ENCODE measurements around the gene ARIH2. TPM values are rescaled to one million over a fixed set of nuclear protein-coding genes. Genes with fewer than 3 reads are reported as not detected.
A peak's percentile ranks its signal among the peaks of the same experiment; 100 is the strongest.

ARIH2 gene
- polyA plus RNA-seq, 1 donor, result 62.1 TPM

DNA sequence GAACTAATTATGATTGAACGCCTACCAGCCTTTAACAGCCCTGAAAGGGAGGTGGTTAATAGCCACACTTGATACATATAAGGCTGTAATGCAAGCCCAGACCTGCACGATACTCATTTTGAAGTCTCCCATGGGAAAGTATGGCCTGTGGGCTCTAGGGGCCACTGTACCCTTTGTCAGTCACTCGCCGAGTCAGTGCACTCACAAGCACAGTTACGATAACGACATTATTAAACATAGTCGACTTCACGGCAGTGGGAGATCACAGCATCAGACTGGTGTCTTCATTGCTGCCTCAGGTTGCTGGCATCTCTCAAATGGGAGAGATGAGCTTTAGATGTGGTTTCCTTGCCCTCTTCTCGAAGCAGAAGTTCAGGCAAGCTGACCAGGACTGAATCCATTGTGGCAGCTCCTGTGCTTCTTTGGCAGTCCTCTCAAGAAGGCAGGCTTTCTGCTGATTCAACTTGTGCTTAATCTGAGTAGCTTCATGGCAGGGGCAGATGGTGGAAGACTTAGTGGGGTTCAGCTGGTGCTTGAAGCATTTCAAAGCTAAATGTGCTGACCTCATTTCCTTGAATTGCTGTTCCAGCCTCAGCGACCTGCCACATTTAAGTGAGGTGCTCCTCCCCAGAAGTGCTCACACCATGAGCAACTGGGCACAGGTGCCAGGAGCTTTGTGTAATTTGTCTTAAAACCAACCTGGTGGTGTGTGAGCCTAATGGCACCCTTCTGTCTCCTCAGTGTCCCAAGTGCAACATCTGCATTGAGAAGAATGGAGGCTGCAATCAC lies 55.6 kb downstream of the ARIH2 start:
- DNase-seq, result no peak

DNA sequence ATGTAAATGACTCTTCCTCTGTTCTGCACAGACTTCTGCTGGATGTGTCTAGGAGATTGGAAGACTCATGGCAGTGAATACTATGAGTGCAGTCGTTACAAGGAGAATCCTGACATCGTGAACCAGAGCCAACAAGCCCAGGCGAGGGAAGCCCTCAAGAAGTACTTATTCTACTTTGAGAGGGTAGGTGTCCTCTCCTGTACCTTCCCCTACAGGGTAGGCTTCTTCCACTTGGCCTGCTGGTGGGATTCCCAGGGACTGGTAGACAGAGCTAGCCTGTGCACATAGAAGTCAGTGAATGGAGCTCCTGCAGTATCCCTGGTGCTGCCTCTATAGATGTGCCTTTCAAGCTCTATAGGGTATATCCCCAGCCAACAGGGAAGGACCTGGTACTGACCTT lies 60.8 kb downstream of the ARIH2 start:
- no peak for DNase-seq

DNA sequence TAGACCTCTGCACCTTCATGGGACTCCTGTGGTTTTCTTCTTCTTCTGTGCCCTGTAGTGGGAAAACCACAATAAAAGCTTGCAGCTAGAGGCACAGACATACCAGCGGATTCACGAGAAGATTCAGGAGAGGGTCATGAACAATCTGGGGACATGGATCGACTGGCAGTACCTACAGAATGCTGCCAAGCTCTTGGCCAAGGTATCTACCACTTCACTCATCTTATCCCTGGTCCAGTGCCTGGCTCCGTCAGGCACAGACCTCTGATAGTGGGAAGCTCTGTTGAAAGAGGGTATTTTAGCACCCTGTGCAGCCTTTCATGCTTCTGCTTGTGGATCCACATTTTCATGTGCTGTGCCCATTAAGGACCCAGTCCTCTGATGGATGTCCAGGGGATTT lies 61.7 kb downstream of the ARIH2 start:
- no peak for DNase-seq

DNA sequence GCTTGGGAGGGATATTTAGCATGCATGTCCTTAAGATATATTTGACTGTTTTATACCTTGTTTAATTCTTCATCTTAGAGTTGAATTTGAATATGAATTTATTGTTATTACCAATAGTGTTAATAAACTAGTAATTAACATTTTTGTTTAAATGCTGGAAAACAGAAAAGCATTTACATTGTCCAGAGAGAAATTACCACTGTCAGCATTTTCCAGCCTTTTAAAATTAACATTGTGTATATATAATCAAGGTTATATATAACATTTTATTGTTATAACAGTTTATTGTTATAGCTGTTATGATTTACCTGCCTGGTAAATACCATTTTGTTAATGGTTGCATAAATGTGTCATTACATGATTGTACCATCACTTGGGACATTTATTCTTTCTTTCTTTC lies 63.4 kb downstream of the ARIH2 start:
- DNase-seq, result no peak

DNA sequence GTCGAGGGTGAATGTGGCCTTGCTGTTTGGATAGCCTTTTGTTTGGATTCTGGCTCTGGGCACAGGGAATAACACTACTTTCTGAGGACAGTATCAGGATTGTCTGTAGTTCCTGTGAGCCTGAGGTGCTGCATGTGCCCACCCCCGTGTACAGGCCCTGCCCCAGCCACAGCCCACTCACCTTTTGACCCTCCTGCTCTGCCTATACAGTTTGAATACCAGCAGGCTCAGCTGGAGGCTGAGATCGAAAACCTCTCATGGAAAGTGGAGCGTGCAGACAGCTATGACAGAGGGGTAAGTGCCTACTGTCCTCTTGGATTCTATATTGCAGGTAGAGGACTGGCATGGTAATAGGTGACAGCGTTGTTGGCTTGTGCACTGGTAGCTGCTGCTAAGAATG lies 64.0 kb downstream of the ARIH2 start:
- no peak for DNase-seq

DNA sequence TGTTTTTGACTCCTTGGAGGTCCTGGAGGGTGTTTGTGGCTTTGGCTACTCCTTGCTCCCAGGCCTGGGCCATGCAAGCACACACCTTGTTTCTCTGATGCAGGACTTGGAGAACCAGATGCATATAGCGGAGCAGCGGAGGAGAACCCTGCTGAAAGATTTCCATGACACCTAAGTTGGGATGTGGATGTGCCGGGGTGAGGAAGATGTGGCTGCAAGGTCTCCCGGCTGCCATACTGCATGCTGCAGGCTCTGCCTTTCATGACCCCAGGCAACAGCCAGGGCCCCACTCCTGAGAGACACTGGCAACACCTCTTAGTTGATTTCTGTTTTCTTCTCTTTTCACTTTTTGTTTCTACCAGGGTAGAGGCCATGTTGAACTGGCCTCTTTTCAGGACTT lies 64.5 kb downstream of the ARIH2 start:
- no peak for DNase-seq

DNA sequence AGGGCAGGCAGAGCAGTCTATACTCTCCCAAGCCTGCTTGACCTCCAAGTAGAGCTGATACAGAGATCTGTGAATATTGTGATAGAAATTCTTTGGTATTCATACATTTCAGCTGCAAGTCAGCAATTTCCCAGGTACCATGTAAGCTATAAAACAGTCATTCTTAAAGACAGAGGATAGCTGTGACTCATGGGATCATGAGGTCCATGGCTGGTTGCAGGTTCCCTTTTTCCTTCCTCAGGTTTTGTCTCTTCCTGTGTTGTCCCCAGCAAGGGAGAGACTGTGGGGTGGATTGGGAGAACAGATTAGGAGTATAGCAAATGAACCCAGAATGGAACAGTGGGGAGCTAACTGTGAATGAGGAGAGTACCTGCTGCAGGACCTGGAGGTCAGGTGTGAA lies 66.0 kb downstream of the ARIH2 start:
- DNase-seq, result no peak

DNA sequence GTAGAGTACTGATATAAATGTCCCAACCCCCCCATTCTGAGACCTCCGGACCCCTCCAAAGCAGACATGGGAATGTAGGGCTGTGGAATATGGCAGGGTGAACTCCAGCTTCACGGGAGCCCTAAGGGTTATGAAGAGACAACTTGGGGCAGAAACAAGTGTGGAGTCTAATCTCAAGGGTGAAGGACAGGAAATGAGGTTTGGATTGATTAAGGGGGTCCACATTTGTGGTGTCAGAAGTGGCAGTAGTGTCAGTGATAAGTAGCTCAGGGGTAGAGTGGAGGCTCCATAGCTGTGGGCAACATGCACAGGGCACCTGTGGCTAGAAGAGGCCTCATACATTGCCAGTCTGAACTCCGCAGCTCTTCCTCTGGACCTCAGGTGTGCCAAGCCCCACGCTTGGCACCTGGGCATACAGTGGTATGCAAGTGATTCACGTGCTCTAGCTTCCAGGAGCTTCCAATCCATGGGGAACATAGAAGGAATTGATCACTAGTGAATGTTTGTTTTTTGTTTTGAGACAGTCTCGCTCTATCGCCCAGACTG lies 67.3 kb downstream of the ARIH2 start:
- no peak for DNase-seq

DNA sequence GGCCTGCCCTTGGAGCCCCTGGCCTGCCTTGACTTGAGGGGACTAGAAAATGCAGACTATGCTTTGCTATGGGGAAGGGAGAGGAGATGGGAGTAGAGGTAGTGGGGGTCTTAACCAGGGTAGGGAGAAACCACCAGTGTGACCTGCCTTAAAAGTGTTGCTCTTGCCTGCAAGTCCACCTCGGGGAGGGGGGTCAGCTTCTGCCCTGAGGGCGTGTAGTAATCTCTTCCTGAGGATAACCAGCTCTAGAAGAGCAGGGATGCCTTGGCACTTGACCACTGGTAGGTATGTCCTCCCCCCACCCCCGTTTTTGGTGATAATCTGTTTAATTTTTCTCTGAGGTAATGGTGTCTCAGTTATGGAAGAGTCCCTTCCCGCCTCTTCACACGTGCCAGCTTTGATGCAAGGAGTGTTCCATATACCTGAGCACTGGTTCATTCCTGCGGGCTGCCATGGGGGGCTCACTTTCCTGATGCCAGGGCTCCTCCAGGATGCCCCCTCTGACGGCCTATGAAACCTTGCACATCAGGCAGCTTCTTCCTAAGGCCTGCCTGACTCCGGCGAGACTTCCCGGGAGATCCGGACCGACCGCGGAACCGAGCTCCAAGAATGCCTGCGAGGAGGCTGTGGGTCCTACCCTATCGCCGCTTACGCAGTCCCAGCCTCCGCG lies 70.6 kb downstream of the ARIH2 start:
- DNase-seq, result no peak

DNA sequence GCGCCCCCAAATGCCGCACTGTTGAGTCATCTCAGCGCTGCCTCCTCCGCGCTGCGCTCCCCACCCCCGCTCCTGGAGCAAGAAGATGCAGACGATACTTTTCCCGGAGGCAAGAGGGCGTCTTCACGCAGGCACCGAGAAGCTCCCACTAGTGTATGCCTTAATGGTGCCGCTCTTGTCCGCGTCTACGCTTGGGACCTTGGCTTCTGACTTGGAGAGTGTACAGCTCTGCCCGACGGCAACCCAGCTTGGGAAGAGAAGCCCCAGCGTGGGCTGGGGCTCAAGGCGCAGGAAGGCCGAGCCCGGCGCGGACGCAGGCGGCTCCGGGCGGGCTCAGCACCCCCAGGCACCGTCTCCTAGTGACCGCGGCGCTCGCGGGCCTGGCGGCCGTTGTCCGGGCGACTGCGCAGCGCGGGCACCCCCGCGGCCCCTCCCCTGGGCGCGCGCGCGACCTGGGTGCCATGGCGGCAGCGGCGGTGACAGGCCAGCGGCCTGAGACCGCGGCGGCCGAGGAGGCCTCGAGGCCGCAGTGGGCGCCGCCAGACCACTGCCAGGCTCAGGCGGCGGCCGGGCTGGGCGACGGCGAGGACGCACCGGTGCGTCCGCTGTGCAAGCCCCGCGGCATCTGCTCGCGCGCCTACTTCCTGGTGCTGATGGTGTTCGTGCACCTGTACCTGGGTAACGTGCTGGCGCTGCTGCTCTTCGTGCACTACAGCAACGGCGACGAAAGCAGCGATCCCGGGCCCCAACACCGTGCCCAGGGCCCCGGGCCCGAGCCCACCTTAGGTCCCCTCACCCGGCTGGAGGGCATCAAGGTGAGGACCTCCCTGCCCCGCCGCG lies 71.4 kb downstream of the ARIH2 start, which contains the start of gene P4HTM:
TSS of gene P4HTM (plus strand) at position 446 of the 840 bp plus-strand sequence. CDS start at position 462, 16 bp downstream.
- DNase-seq, result peak; percentile 89

DNA sequence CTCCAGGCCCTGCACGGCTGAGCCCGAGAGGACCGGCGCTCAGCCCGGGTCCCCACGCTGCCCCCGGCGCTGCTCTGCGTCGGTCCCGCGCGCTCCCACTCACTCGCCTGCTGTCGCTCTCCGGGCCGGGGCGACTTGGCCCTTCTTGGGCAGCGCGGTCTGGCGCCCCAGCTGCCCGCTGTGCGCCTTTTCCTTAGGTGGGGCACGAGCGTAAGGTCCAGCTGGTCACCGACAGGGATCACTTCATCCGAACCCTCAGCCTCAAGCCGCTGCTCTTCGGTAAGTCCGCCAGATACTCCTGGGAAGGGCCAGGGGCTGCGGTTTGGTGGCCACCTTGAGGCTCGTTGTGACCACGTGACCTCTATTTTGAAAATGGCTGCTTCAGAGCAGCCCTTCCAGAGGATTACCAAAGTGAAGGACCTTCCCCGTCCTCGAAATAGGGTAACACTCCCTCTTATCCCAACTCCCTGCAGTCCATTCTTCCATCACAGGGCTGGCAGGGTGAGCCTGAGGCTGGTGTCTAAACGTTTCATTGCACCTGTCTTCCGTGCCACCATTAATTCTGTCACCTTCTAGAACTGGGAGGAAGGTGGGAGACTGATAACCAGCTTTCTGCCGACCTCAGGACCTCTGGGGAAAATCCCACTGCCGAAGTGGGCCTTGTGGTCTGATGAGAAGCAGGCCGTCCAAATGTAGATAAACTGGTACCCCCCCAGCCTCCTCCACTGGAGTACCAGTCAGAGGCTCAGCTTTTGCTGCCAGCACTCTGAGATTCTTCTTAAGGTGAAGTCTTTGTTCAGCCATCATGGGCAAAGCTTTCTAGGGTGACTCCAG lies 72.2 kb downstream of the ARIH2 start:
- no peak for DNase-seq

DNA sequence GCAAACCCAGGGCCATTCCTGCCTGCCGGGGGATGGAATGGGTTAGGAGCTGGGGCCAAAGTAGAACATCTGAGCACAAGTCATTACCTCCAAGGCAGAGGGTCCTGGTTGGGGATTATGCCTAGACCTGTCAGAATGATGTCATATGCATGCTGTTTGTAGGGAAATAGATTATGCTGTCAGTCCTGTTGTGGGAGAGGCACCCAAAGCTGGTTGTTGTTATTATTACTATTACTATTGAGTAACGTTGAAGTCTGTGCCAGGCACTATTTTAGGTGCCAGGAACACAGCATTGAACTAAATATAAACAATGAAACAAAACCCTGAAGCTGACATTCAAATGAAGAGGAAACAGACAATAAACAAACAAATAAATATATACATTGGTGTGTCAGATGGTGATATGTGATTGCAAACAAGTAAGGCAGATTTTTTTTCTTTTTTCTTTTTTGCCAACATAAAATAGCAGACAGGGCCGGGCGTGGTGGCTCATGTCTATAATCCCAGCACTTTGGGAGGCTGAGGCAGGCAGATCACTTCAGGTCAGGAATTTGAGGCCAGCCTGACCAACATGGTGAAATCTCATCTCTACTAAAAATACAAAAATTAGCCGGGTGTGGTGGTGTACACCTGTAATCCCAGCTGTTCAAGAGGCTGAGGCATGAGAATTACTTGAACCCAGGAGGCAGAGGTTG lies 73.4 kb downstream of the ARIH2 start:
- no peak for DNase-seq

DNA sequence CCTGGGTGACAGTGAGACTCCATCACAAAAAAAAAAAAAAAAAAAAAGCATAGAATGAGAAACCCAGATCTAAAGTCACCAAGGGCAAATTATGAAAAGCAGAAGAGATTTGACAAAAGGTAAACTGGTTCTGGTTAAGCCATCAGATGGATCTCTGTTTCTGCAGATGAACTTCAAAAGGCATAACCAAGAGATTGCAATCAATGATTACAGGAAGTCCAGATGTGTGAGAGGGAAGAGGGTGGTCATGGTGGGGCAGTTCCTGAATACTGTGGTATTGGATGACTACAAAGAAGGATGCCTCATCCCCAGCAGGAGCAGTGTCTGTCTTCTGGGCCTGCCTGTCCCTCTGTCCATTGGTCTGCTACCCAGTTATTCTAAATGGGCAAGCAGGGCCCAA lies 75.2 kb downstream of the ARIH2 start:
- no peak for DNase-seq

DNA sequence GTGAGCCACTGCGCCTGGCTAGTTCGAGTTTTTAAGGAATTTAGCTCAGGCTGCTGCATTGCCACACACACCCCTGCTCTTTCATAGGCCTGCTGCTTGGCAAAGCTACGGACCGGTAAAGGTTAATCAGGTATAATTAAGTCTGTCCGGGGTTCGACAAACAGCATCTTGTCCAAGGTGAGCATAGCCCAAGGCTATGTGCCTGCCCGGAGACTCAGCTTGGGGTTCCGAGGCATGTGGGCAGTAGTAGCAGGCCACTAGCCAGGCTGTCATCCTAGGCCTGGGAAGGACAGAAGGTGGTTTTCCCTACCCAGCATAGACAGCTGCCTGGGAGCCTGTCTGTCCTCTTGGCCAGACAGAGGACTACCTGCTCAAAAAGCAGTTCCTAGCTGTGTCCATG lies 78.0 kb downstream of the ARIH2 start:
- DNase-seq, result no peak

DNA sequence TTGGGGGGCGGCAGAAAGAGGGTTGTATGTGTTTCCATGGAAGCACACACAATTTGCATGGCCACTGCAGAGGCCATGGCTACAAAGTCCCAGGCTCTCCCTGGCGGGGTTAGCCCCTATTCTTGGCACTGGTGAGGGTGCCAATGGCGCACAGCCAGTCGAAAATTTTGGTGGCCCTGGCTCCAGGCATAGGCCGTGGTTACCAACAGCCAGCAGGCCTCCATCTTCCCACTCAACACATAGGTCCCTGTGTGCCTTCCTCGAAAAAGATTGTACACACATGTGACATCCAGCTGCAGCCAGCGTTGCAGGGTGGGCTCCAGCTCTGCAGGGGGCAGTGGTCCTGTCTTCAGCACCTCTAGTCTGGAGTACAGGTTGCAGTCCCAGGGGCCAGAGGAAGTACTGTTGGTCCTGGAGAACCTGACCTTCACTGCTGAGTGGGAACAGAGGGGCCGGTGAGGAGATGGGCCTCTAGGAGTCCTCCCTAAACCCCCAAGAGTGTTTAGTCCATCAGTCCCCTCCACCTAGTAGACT lies 78.5 kb downstream of the ARIH2 start:
- no peak for DNase-seq

DNA sequence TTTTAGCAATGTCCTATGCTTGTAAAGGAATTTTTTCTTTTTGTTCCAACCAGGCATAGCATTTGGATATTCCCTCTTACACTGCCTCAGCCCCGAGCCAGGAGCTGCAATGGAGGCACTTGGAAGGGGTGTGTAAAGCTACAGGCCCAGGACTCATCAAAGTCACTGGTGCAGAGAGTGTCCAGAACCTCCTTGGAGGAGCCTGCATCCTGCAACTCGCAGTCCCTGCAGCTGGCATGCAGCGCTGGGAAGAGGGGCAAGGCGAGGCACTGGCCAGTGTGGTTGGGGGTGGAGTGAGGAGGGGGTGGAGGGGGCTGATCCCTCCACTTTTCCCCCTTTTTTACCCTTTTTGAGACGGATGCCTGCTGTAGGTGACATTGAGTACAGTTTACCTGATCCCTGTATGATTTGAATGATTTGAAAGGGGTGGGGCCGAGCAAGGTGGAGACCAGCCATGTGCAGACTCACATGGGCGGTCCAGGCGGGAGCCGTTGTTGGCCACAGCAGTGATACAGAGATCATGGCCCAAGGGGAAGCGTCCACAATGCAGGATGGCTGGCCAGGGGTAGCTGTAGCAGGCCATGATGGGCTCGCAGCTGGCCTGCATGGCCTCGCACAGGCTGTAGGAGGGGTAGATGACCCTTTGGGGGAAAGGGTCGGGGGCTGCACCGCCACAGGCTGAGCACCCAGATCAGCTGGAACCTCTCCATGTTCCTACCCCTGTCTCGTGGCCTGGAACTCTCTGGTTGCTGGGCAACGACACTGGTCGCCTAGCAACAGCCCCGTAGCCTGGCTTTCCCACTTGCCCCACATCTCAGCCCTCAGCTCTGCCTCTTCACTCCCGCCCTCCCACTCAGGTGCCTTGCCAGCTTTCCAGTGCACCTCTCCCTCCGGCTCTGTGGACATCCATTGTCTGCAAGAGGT lies 79.3 kb downstream of the ARIH2 start:
- DNase-seq, result no peak

DNA sequence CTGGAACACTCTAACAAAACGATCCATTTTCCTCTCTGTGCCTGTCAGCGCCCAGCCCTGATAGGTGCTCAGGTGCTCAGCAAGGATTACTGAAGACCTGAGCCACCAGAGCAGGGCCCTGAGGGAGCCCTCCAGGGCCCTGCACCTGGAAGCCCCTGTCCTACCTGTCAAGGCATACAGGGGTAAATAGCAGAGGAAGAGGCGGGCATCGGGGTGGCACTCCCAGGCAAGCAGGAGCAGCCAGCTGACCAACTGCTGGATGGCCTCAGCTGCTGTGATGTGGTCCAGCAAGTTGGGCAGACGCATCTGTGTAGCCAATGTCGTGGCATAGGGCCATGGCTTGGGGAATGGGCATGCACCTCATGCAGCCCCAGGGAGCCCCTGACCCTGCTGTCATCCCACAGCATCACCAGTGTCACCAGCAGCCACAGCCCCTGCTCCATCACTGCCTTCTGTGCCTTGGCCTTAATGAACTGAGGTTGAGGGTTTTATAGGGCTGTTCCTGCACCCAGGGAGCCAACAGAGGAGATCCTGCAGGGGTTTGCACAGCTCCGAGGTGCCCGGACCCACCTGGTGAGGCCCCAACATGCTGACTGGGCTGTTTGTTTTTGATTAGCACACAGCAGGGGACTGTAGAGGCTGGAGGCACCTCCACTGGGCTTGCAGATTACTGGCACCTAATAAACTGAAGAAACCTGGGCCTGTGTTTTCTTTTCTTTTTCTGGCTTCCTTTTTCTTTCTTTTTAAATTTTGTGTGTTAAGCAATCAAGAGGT lies 80.6 kb downstream of the ARIH2 start:
- no peak for DNase-seq

DNA sequence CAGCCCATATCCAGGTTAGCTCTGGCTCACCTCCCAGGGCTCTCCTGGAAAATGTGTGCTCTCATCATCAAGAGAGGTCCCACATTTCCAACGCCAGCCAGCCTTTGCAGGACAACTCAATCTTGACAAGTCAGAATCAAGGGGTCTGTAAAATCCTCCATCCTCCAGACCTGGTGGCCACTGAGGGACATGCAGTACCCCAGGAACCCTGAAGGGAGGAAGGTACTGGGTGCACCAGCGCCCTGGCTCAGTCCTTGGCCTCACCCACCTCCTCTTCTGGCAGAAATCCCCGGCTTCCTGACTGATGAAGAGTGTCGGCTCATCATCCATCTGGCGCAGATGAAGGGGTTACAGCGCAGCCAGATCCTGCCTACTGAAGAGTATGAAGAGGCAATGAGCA lies 82.5 kb downstream of the ARIH2 start:
- DNase-seq, result no peak

Data from hindlimb muscle (tissue), 1 donor.